HCT116 (cell line): ENCODE data around the gene KRTAP5-3.

Source experiments
- JUND ChIP-seq: IDR thresholded peaks from 2 replicates; pipeline ENCODE4 v1.6.1; 2012
- POLR2A ChIP-seq: IDR thresholded peaks from 2 replicates; pipeline ENCODE4 v1.7.0; 2011; ENCODE audit warnings: borderline replicate concordance; ENCODE audit not compliant: insufficient read depth, insufficient read length; ENCODE audit errors: extremely low read depth
- POLR2AphosphoS5 ChIP-seq: IDR thresholded peaks from 2 replicates; pipeline ENCODE4 v1.6.1; 2011; ENCODE audit warnings: mild to moderate bottlenecking, low read depth, low read length, moderate library complexity
- SP1 ChIP-seq: IDR thresholded peaks from 2 replicates; pipeline ENCODE4 v1.6.1; 2012; ENCODE audit warnings: low read depth
- TCF7L2 ChIP-seq: IDR thresholded peaks from 2 replicates; pipeline ENCODE4 v1.7.0; 2011; ENCODE audit warnings: borderline replicate concordance, inconsistent platforms; ENCODE audit not compliant: insufficient read depth, insufficient read length; ENCODE audit errors: extremely low read depth
- ZFX ChIP-seq: fragments of 450-650 bp; IDR thresholded peaks from 2 replicates; pipeline ENCODE4 v1.6.1; 2017
- TF ChIP-seq, protein P1 (sequence below), 3 experiments: fragments of 200-600 bp in 1 of 3; sonication (generic) in 1 of 3; IDR thresholded peaks in 2 of 3; conservative IDR thresholded peaks in 1 of 3; 2 replicates each; pipeline ENCODE4 v1.5.1; 2012 to 2017; ENCODE audit warnings: low read depth in 2 of 3, low read length in 2 of 3, antibody characterized with exemption in 1 of 3, borderline replicate concordance in 1 of 3, control low read depth in 1 of 3, mild to moderate bottlenecking in 1 of 3, mixed read lengths in 1 of 3, mixed run types in 1 of 3, moderate library complexity in 1 of 3; ENCODE audit not compliant: insufficient read depth in 1 of 3

DNA sequence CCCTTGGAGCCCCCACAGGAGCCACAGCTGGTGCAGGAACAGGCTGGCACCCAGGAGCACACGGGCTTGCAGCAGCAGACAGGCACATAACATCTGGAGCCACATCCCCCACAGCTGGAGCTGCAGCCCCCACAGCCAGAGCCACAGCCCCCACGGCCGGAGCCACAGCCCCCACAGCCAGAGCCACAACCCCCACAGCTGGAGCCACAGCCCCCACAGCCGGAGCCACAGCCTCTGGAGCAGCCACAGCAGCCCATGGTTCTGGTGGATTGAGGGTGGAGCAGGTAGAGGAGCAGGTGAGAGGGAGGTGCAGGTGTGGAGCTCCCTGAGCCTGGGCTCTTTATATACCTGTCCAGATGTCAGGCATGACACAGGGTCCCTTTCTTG is 10.3 kb downstream of the KRTAP5-3 start, which contains the start of gene KRTAP5-2:
- TF ChIP-seq, protein P1, sequence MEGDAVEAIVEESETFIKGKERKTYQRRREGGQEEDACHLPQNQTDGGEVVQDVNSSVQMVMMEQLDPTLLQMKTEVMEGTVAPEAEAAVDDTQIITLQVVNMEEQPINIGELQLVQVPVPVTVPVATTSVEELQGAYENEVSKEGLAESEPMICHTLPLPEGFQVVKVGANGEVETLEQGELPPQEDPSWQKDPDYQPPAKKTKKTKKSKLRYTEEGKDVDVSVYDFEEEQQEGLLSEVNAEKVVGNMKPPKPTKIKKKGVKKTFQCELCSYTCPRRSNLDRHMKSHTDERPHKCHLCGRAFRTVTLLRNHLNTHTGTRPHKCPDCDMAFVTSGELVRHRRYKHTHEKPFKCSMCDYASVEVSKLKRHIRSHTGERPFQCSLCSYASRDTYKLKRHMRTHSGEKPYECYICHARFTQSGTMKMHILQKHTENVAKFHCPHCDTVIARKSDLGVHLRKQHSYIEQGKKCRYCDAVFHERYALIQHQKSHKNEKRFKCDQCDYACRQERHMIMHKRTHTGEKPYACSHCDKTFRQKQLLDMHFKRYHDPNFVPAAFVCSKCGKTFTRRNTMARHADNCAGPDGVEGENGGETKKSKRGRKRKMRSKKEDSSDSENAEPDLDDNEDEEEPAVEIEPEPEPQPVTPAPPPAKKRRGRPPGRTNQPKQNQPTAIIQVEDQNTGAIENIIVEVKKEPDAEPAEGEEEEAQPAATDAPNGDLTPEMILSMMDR (IDR thresholded peaks at IDR 0.05 in 2 of 3, conservative IDR thresholded peaks at IDR 0.05 in 1 of 3; ENCODE audit: borderline replicate concordance in 1 of 3, insufficient read depth in 1 of 3, low read depth in 2 of 3, low read length in 2 of 3), result no peak
- TF ChIP-seq SP1 (no peak), JUND (no peak), POLR2A (no peak), POLR2AphosphoS5 (no peak), TCF7L2 (no peak), ZFX (no peak)
